ENCODE results near the gene CYP1A2. TPM values are rescaled to one million over a fixed set of nuclear protein-coding genes. Genes with fewer than 3 reads are reported as not detected.

CYP1A2 gene
- polyA plus RNA-seq, 5 donors: 0.32 to 0.46 (median 0.43) TPM

- no peak for DNase-seq
Observed at GRCh38 chr15:74802862-74803447, 54.3 kb downstream of the CYP1A2 start.

GRCh38 chr15:74804935-74805334, 56.3 kb downstream of the CYP1A2 start:
- DNase-seq: no peak

Other genes with a start within 250 kb of the CYP1A2 start
- gene ARID3B, start 207.6 kb upstream of the CYP1A2 start, polyA plus RNA-seq (ENCODE audit: insufficient read depth in 1 of 5, insufficient read length in 5 of 5, low replicate concordance in 1 of 5): 10 to 100 TPM in 4 of 5 donors, 1 to 10 TPM in 1; 8.6 to 11.3 (median 10.9) TPM
- 10 to 100 TPM; 77.2 to 90.8 (median 83.3) TPM for gene CLK3, start 133.0 kb upstream of the CYP1A2 start, polyA plus RNA-seq (ENCODE audit: insufficient read depth in 1 of 5, insufficient read length in 5 of 5, low replicate concordance in 1 of 5)
- 10 to 100 TPM; 38.3 to 43.7 (median 39.9) TPM for gene EDC3, start 52.8 kb upstream of the CYP1A2 start, polyA plus RNA-seq (ENCODE audit: insufficient read depth in 1 of 5, insufficient read length in 5 of 5, low replicate concordance in 1 of 5)
- gene CYP1A1, start 23.3 kb upstream of the CYP1A2 start, polyA plus RNA-seq (ENCODE audit: insufficient read depth in 1 of 5, insufficient read length in 5 of 5, low replicate concordance in 1 of 5): 1 to 10 TPM in 2 of 5 donors, under 1 TPM in 3; 0.21 to 1.5 (median 0.30) TPM
- gene CSK, start 33.2 kb downstream of the CYP1A2 start, polyA plus RNA-seq (ENCODE audit: insufficient read depth in 1 of 5, insufficient read length in 5 of 5, low replicate concordance in 1 of 5): 10 to 100 TPM; 35.6 to 56.6 (median 38.0) TPM
- under 1 TPM in 1 of 5 donors, not detected in 4; 0.18 TPM for gene LMAN1L, start 64.0 kb downstream of the CYP1A2 start, polyA plus RNA-seq (ENCODE audit: insufficient read depth in 1 of 5, insufficient read length in 5 of 5, low replicate concordance in 1 of 5)
- under 1 TPM in 2 of 5 donors, not detected in 3; 0.05 to 0.10 TPM for gene CPLX3, start 77.8 kb downstream of the CYP1A2 start, polyA plus RNA-seq (ENCODE audit: insufficient read depth in 1 of 5, insufficient read length in 5 of 5, low replicate concordance in 1 of 5)
- gene ULK3, start 94.3 kb downstream of the CYP1A2 start, polyA plus RNA-seq (ENCODE audit: insufficient read depth in 1 of 5, insufficient read length in 5 of 5, low replicate concordance in 1 of 5): 10 to 100 TPM; 23.7 to 43.4 (median 34.2) TPM
- gene SCAMP2, start 124.5 kb downstream of the CYP1A2 start, polyA plus RNA-seq (ENCODE audit: insufficient read depth in 1 of 5, insufficient read length in 5 of 5, low replicate concordance in 1 of 5): 10 to 100 TPM; 41.9 to 64.1 (median 48.2) TPM
- 10 to 100 TPM; 53.0 to 61.6 (median 59.0) TPM for gene MPI, start 141.2 kb downstream of the CYP1A2 start, polyA plus RNA-seq (ENCODE audit: insufficient read depth in 1 of 5, insufficient read length in 5 of 5, low replicate concordance in 1 of 5)
- gene FAM219B, start 158.0 kb downstream of the CYP1A2 start, polyA plus RNA-seq (ENCODE audit: insufficient read depth in 1 of 5, insufficient read length in 5 of 5, low replicate concordance in 1 of 5): 10 to 100 TPM; 57.1 to 72.3 (median 60.3) TPM
- 100 to 1,000 TPM; 106 to 141 (median 118) TPM for gene COX5A, start 189.2 kb downstream of the CYP1A2 start, polyA plus RNA-seq (ENCODE audit: insufficient read depth in 1 of 5, insufficient read length in 5 of 5, low replicate concordance in 1 of 5)
- 10 to 100 TPM in 1 of 5 donors, 1 to 10 TPM in 4; 4.5 to 10.4 (median 5.6) TPM for gene RPP25, start 207.9 kb downstream of the CYP1A2 start, polyA plus RNA-seq (ENCODE audit: insufficient read depth in 1 of 5, insufficient read length in 5 of 5, low replicate concordance in 1 of 5)
- gene SCAMP5, start 246.7 kb downstream of the CYP1A2 start, polyA plus RNA-seq (ENCODE audit: insufficient read depth in 1 of 5, insufficient read length in 5 of 5, low replicate concordance in 1 of 5): 10 to 100 TPM; 11.5 to 28.0 (median 14.2) TPM